ENCODE measurements around the gene BEGAIN. TPM values are rescaled to one million over a fixed set of nuclear protein-coding genes. Genes with fewer than 3 reads are reported as not detected.

Gene BEGAIN
- total RNA-seq, 2 donors from 2014 or later: 0.91 to 1.3 TPM

DNA sequence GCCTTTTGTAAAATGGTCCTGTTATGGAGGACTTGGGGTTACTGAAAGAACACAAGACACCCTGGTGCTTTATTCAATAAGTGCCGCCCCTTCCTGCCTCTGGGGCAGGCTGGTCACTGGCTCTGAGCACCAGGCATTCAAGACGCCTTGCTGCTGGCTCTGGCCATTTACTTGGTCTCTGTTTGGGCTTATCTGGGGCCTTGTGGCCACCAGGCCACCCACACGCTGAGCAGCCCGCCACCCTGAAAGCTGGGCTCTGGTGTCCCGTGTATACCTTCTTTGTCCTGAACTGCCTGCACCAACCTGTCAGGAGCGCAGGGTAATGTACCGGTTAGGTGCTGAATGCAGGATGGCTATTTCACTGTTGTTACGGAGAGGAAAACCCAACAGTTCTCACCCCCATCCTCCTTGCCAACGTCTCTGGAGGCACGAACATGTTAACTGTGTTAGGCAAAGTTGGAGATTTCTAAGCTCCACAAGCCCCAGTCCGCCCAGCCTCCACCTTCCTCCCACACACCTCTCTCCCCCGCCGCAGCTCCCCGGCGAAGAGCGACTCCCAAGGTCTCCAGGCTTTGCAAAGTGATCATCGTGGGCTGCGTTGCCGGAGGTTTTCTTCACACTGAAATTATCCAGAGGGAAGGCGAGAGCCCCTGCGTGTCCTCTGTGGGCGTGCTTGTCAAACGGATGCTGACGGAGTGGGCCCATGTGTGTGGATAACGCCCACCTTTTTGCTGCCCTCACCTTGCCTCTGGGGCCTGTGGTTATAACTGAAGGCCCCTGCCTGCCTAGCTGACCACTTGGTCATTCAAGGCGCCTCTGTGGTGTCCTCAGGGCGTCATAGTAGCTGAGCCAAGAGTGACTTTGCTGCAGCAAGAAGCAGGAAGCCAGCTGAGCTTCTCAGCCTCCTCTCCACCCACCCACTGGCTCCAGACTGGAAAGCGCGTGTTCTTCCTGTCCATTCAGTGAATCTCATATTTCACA is 18.8 kb upstream of the BEGAIN start:
- H3K27me3 Mint-ChIP-seq (ENCODE audit: insufficient read depth): peaks cover 20% of the 10 kb centered on the region
- H3K36me3 ChIP-seq (ENCODE audit: control insufficient read depth, insufficient read depth, low read length): no peaks in the 10 kb centered on the region
- no peak overlapping the region for H3K4me3 Mint-ChIP-seq
- no peaks in the 10 kb centered on the region for H3K36me3 Mint-ChIP-seq (ENCODE audit: low read depth)
- TF ChIP-seq, protein P1, sequence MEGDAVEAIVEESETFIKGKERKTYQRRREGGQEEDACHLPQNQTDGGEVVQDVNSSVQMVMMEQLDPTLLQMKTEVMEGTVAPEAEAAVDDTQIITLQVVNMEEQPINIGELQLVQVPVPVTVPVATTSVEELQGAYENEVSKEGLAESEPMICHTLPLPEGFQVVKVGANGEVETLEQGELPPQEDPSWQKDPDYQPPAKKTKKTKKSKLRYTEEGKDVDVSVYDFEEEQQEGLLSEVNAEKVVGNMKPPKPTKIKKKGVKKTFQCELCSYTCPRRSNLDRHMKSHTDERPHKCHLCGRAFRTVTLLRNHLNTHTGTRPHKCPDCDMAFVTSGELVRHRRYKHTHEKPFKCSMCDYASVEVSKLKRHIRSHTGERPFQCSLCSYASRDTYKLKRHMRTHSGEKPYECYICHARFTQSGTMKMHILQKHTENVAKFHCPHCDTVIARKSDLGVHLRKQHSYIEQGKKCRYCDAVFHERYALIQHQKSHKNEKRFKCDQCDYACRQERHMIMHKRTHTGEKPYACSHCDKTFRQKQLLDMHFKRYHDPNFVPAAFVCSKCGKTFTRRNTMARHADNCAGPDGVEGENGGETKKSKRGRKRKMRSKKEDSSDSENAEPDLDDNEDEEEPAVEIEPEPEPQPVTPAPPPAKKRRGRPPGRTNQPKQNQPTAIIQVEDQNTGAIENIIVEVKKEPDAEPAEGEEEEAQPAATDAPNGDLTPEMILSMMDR (conservative IDR thresholded peaks at IDR 0.05): no peak
- no peak overlapping the region for H3K4me3 ChIP-seq (ENCODE audit: low read length)
- no peaks in the 10 kb centered on the region for H3K4me1 Mint-ChIP-seq
- H3K27ac ChIP-seq (ENCODE audit: low read depth, low read length): no peak overlapping the region
- H3K4me1 ChIP-seq (ENCODE audit: control insufficient read depth, insufficient read depth, low read length): no peaks in the 10 kb centered on the region
- 87 to 89% methylated on average over 21 to 29 of the region's 29 CpGs for WGBS, 2 experiments (ENCODE audit: insufficient coverage in 1 of 2, insufficient read length in 1 of 2)
- peaks cover 6% of the 10 kb centered on the region for H3K9me3 ChIP-seq (ENCODE audit: control insufficient read depth, low read length)
- peaks cover 17% of the 10 kb centered on the region for H3K27me3 ChIP-seq (ENCODE audit: control insufficient read depth, insufficient read depth, low read length, poor library complexity, severe bottlenecking)
- H3K9ac ChIP-seq (ENCODE audit: extremely low read depth, low read length, poor library complexity, severe bottlenecking): no peak overlapping the region
- no peak overlapping the region for H3K27ac Mint-ChIP-seq
- DNase-seq: peak; percentile 47
- no peaks in the 10 kb centered on the region for H3K9me3 Mint-ChIP-seq

DNA sequence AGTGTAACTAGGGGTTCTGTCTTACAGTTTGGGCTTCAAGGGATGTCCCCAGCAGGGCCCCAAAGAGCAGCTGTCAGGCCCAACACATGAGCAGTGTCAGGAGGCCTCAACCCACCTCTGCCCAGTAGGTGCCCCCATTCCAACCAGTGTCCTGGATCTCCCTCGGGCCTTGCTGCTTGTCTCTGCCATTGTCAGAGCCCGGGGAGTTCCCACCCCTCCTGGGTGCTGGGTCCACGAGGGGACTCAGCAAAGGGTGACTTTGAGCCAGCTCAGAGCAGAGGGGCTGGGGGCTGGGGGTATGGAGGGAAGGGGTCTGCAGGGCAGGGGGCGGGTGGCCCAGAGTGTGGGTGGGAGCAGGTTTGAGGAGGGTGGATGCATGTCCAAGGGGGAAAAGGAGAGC is 18.0 kb upstream of the BEGAIN start:
- Mint-ChIP-seq H3K36me3 (ENCODE audit: low read depth) (no peaks in the 10 kb centered on the region), H3K27ac (no peak overlapping the region), H3K4me1 (no peaks in the 10 kb centered on the region), H3K27me3 (ENCODE audit: insufficient read depth) (peaks cover 25% of the 10 kb centered on the region), H3K9me3 (no peaks in the 10 kb centered on the region), H3K4me3 (no peak overlapping the region)
- peaks cover 23% of the 10 kb centered on the region for H3K27me3 ChIP-seq (ENCODE audit: control insufficient read depth, insufficient read depth, low read length, poor library complexity, severe bottlenecking)
- TF ChIP-seq, protein P1 (conservative IDR thresholded peaks at IDR 0.05): no peak
- no peak overlapping the region for H3K27ac ChIP-seq (ENCODE audit: low read depth, low read length)
- no peaks in the 10 kb centered on the region for H3K36me3 ChIP-seq (ENCODE audit: control insufficient read depth, insufficient read depth, low read length)
- no peak overlapping the region for H3K4me3 ChIP-seq (ENCODE audit: low read length)
- no peaks in the 10 kb centered on the region for H3K4me1 ChIP-seq (ENCODE audit: control insufficient read depth, insufficient read depth, low read length)
- no peak overlapping the region for H3K9ac ChIP-seq (ENCODE audit: extremely low read depth, low read length, poor library complexity, severe bottlenecking)
- peaks cover 9% of the 10 kb centered on the region for H3K9me3 ChIP-seq (ENCODE audit: control insufficient read depth, low read length)
- peak; percentile 34 for DNase-seq
- WGBS, 2 experiments (ENCODE audit: insufficient coverage in 1 of 2, insufficient read length in 1 of 2): 91% methylated on average over 4 of the region's 4 CpGs; no CpG with 5 or more reads in 1 of the 2 experiments

DNA sequence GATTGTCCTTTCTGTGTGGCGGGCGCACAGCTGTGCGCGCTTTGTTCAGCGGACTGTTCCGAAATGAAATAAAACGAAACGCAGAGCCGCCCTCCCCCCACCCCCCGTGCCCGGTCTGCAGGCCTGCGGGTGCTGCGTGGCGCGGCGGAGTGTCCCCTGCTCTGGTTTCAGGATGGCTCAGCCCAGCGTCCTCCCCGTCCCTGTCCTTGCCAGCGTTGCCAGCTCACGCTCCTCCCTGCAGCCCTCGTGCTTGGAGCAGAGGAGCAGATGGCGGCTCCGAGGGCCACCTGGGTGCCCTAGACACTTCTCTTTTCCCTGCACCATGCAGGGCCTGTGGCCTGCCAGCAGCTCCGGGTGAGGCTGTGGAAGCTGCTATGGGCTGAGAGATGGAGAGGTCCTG is 17.5 kb upstream of the BEGAIN start:
- 95 to 97% methylated on average over 9 to 24 of the region's 24 CpGs for WGBS, 2 experiments (ENCODE audit: insufficient coverage in 1 of 2, insufficient read length in 1 of 2)
- H3K9me3 Mint-ChIP-seq: no peaks in the 10 kb centered on the region
- Histone ChIP-seq H3K27me3 (ENCODE audit: control insufficient read depth, insufficient read depth, low read length, poor library complexity, severe bottlenecking) (peaks cover 26% of the 10 kb centered on the region), H3K9me3 (ENCODE audit: control insufficient read depth, low read length) (peaks cover 9% of the 10 kb centered on the region), H3K9ac (ENCODE audit: extremely low read depth, low read length, poor library complexity, severe bottlenecking) (no peak overlapping the region), H3K27ac (ENCODE audit: low read depth, low read length) (no peak overlapping the region), H3K36me3 (ENCODE audit: control insufficient read depth, insufficient read depth, low read length) (no peaks in the 10 kb centered on the region), H3K4me3 (ENCODE audit: low read length) (no peak overlapping the region), H3K4me1 (ENCODE audit: control insufficient read depth, insufficient read depth, low read length) (no peaks in the 10 kb centered on the region)
- DNase-seq: peak; percentile 20
- no peaks in the 10 kb centered on the region for H3K4me1 Mint-ChIP-seq
- peaks cover 28% of the 10 kb centered on the region for H3K27me3 Mint-ChIP-seq (ENCODE audit: insufficient read depth)
- H3K27ac Mint-ChIP-seq: no peak overlapping the region
- TF ChIP-seq, protein P1 (conservative IDR thresholded peaks at IDR 0.05): no peak
- H3K36me3 Mint-ChIP-seq (ENCODE audit: low read depth): no peaks in the 10 kb centered on the region
- no peak overlapping the region for H3K4me3 Mint-ChIP-seq
